ENCODE results near the gene MICAL3.

DNA sequence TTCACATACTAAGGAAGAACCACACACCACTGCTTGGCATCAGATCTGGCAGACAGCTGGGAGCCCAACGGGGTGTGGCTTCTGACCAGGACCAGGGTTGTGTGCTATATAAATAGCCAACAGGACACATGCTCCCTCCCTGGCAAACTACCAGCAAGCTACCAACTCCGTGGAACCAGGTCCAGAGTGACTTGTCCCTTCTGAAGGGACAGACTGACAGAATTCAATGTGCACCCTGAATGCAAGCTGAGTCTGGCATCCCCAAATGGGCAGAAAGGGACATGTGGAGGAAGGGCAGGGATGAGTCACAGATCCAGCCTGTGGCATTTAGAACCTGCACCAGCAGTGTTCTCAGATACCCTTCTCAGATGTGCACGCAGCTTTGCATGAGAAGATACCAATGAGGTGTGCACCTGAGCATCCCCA is 92.9 kb downstream of the MICAL3 start:
- TF ChIP-seq, protein P1, sequence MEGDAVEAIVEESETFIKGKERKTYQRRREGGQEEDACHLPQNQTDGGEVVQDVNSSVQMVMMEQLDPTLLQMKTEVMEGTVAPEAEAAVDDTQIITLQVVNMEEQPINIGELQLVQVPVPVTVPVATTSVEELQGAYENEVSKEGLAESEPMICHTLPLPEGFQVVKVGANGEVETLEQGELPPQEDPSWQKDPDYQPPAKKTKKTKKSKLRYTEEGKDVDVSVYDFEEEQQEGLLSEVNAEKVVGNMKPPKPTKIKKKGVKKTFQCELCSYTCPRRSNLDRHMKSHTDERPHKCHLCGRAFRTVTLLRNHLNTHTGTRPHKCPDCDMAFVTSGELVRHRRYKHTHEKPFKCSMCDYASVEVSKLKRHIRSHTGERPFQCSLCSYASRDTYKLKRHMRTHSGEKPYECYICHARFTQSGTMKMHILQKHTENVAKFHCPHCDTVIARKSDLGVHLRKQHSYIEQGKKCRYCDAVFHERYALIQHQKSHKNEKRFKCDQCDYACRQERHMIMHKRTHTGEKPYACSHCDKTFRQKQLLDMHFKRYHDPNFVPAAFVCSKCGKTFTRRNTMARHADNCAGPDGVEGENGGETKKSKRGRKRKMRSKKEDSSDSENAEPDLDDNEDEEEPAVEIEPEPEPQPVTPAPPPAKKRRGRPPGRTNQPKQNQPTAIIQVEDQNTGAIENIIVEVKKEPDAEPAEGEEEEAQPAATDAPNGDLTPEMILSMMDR (IDR thresholded peaks at IDR 0.05) = no peak
- TF ChIP-seq POLR2A (IDR thresholded peaks at IDR 0.05) = no peak
- TF ChIP-seq EP300 (IDR thresholded peaks at IDR 0.05) = no peak
- TF ChIP-seq POLR2AphosphoS5 (IDR thresholded peaks at IDR 0.05) = no peak
